IMR-90 (cell line): ENCODE results near the gene RGMA. TPM values are rescaled to one million over a fixed set of nuclear protein-coding genes. Genes with fewer than 3 reads are reported as not detected.

Experiments
- ATAC-seq: fragments of 200-7000 bp; cut with Tn5 transposase; 2 replicates; pipeline ENCODE4 v1.9.1; 2020; ENCODE audit warnings: low read depth, mild to moderate bottlenecking, moderate library complexity
- BruUV-seq: library from RNA; stranded (reverse); fragments of 400-500 nt; replicated peaks from 2 replicates; lab custom pipeline; 2021; lab: Mats Ljungman, UMichigan
- CTCF ChIA-PET: fragments of 300-600 bp; formaldehyde crosslinking; extraction: SDS; loops from one replicate; lab custom pipeline; 2021; ENCODE audit warnings: antibody characterized with exemption; lab: Yijun Ruan, JAX
- POLR2A ChIA-PET: fragments of 300-600 bp; sonication (Branson Sonifier 250); formaldehyde crosslinking; loops from one replicate; lab custom pipeline; 2022; ENCODE audit warnings: antibody characterized with exemption; ENCODE audit not compliant: unreplicated experiment; lab: Charles Lee
- DNase-seq: peaks from one replicate; pipeline ENCODE4 v3.0.0; 2013
- H2AFZ ChIP-seq: replicated peaks from 2 replicates; pipeline ENCODE3; 2013; ENCODE audit warnings: low read length, mild to moderate bottlenecking; ENCODE audit not compliant: poor library complexity
- H2AK5ac ChIP-seq: 2 replicates; pipeline ENCODE4 v1.6.1; 2013; ENCODE audit warnings: low read depth, low read length, inconsistent platforms
- H2AK9ac ChIP-seq: replicated peaks from 2 replicates; pipeline ENCODE3; 2013; ENCODE audit warnings: mild to moderate bottlenecking, low read depth, low read length, moderate library complexity; ENCODE audit not compliant: poor library complexity
- H2BK120ac ChIP-seq: 2 replicates; pipeline ENCODE4 v1.6.1; 2013; ENCODE audit warnings: low read depth, low read length, inconsistent platforms
- H2BK15ac ChIP-seq: 3 replicates; pipeline ENCODE4 v1.6.1; 2013; ENCODE audit warnings: low read depth, low read length, inconsistent platforms
- H2BK20ac ChIP-seq: 2 replicates; pipeline ENCODE4 v1.6.1; 2013; ENCODE audit warnings: low read depth, mild to moderate bottlenecking, inconsistent platforms, low read length, moderate library complexity
- H2BK5ac ChIP-seq: 2 replicates; pipeline ENCODE4 v1.6.1; 2013; ENCODE audit warnings: mild to moderate bottlenecking, low read depth, low read length, inconsistent platforms; ENCODE audit not compliant: poor library complexity, severe bottlenecking
- H3K14ac ChIP-seq: replicated peaks from 2 replicates; pipeline ENCODE4 v1.6.1; 2013; ENCODE audit warnings: low read depth, low read length, inconsistent platforms
- H3K18ac ChIP-seq: 2 replicates; pipeline ENCODE4 v1.6.1; 2013; ENCODE audit warnings: low read depth, low read length, control low read depth
- H3K23ac ChIP-seq: 2 replicates; pipeline ENCODE4 v1.6.1; 2013; ENCODE audit warnings: low read depth, low read length, inconsistent platforms
- H3K27ac ChIP-seq: 2 replicates; pipeline ENCODE4 v1.5.1; 2013; ENCODE audit warnings: mild to moderate bottlenecking, control low read depth, low read length; ENCODE audit not compliant: insufficient read depth
- H3K27me3 ChIP-seq: 2 replicates; pipeline ENCODE4 v1.6.1; 2013; ENCODE audit warnings: low read length; ENCODE audit not compliant: control insufficient read depth, insufficient read depth
- H3K36me3 ChIP-seq: 2 replicates; pipeline ENCODE4 v1.6.1; 2013; ENCODE audit warnings: low read length, mixed read lengths; ENCODE audit not compliant: control insufficient read depth, insufficient read depth
- H3K4ac ChIP-seq: 2 replicates; pipeline ENCODE4 v1.6.1; 2013; ENCODE audit warnings: low read depth, low read length, inconsistent platforms
- H3K4me1 ChIP-seq: 2 replicates; pipeline ENCODE4 v1.6.1; 2013; ENCODE audit warnings: low read length, mixed read lengths; ENCODE audit not compliant: control insufficient read depth, insufficient read depth
- H3K4me2 ChIP-seq: 2 replicates; pipeline ENCODE4 v1.6.1; 2013; ENCODE audit warnings: low read depth, mild to moderate bottlenecking, control low read depth, low read length, moderate library complexity
- H3K4me3 ChIP-seq: 2 replicates; pipeline ENCODE4 v1.5.1; 2013; ENCODE audit warnings: low read depth, mild to moderate bottlenecking, control low read depth, low read length, moderate library complexity; ENCODE audit not compliant: insufficient read depth
- H3K56ac ChIP-seq: 2 replicates; pipeline ENCODE4 v1.6.1; 2013; ENCODE audit warnings: low read length, inconsistent platforms; ENCODE audit not compliant: insufficient read depth; ENCODE audit errors: extremely low read depth
- H3K79me1 ChIP-seq, 2 experiments: 2 replicates each; pipeline ENCODE4 v1.6.1; 2013; ENCODE audit warnings: low read length in 2 of 2, inconsistent platforms in 1 of 2, low read depth in 1 of 2
- H3K9ac ChIP-seq: 2 replicates; pipeline ENCODE4 v1.6.1; 2013; ENCODE audit warnings: low read depth, low read length, control low read depth
- H3K9me1 ChIP-seq: 2 replicates; pipeline ENCODE4 v1.6.1; 2013; ENCODE audit warnings: low read length, inconsistent platforms; ENCODE audit not compliant: insufficient read depth
- H3K9me3 ChIP-seq: 2 replicates; pipeline ENCODE4 v1.6.1; 2013; ENCODE audit warnings: low read length; ENCODE audit not compliant: control insufficient read depth, insufficient read depth
- H4K20me1 ChIP-seq: 2 replicates; pipeline ENCODE4 v1.6.1; 2013; ENCODE audit warnings: low read length, inconsistent platforms; ENCODE audit not compliant: insufficient read depth
- H4K5ac ChIP-seq: 2 replicates; pipeline ENCODE4 v1.6.1; 2013; ENCODE audit warnings: mild to moderate bottlenecking, low read depth, low read length, control low read depth
- H4K8ac ChIP-seq, 2 experiments: 2 replicates each; pipeline ENCODE4 v1.6.1; 2013; ENCODE audit warnings: low read depth in 2 of 2, low read length in 2 of 2, control low read depth in 1 of 2, inconsistent platforms in 1 of 2
- H4K91ac ChIP-seq: 2 replicates; pipeline ENCODE4 v1.6.1; 2013; ENCODE audit warnings: low read depth, low read length, inconsistent platforms; ENCODE audit not compliant: insufficient read depth
- CHD1 ChIP-seq: IDR thresholded peaks from 2 replicates; pipeline ENCODE4 v1.6.1; 2012; ENCODE audit warnings: low read depth, low read length, improper control_type of control experiment
- FOS ChIP-seq: fragments of 150-350 bp; IDR thresholded peaks from 2 replicates; pipeline ENCODE4 v1.6.1; 2016; ENCODE audit warnings: low read depth, low read length
- MAFK ChIP-seq: IDR thresholded peaks from 2 replicates; pipeline ENCODE4 v1.6.1; 2012; ENCODE audit warnings: low read depth, low read length, improper control_type of control experiment
- MAZ ChIP-seq: IDR thresholded peaks from 2 replicates; pipeline ENCODE4 v1.6.1; 2012; ENCODE audit warnings: low read depth, mild to moderate bottlenecking, low read length, improper control_type of control experiment, moderate library complexity, borderline replicate concordance
- MXI1 ChIP-seq: IDR thresholded peaks from 2 replicates; pipeline ENCODE4 v1.6.1; 2012; ENCODE audit warnings: low read depth, mild to moderate bottlenecking, low read length, moderate library complexity, borderline replicate concordance
- NFE2L2 ChIP-seq: fragments of 150-350 bp; IDR thresholded peaks from 2 replicates; pipeline ENCODE4 v1.6.1; 2016; ENCODE audit warnings: low read depth, mild to moderate bottlenecking, low read length
- RAD21 ChIP-seq: IDR thresholded peaks from 2 replicates; pipeline ENCODE4 v1.6.1; 2012; ENCODE audit warnings: low read length, improper control_type of control experiment
- RCOR1 ChIP-seq: IDR thresholded peaks from 2 replicates; pipeline ENCODE4 v1.6.1; 2012; ENCODE audit warnings: mild to moderate bottlenecking, low read length, improper control_type of control experiment; ENCODE audit not compliant: insufficient replicate concordance
- SMC3 ChIP-seq: fragments of 150-350 bp; IDR thresholded peaks from 2 replicates; pipeline ENCODE4 v1.6.1; 2016; ENCODE audit warnings: low read depth, mild to moderate bottlenecking, antibody characterized with exemption, low read length, moderate library complexity
- WGBS, 2 experiments: methylation state at CpG; one replicate each; pipeline versions ENCODE4 v1.1.5 to v1.1.7; 2013; ENCODE audit warnings: missing lambda C conversion rate in 2 of 2; ENCODE audit not compliant: insufficient read length in 1 of 2; ENCODE audit errors: extremely low coverage in 2 of 2; 5-methylcytosine and 5-hydroxymethylcytosine counted together
- dilution Hi-C: fragments of 300-500 bp; cut with HindIII; formaldehyde crosslinking; loops from one replicate; pipeline ENCODE4 v1.14.3; 2018; ENCODE audit warnings: low sequenced_read_pairs; ENCODE audit not compliant: unreplicated experiment
- in situ Hi-C: fragments of 300-500 bp; cut with MboI; formaldehyde crosslinking; loops from 3 replicates; pipeline ENCODE4 v1.14.3; 2019; ENCODE audit warnings: low sequenced_read_pairs, inconsistent platforms, mixed read lengths
- intact Hi-C: fragments of 100-400 bp; cut with micrococcal nuclease; formaldehyde crosslinking; loops from 2 replicates; pipeline ENCODE4 v1.10.0; 2022
- polyA plus RNA-seq, 3 experiments: library from polyadenylated mRNA; depleted of rRNA; stranded (reverse); fragments of >200 nt; gene quantifications; 2 replicates each; pipeline ENCODE4 v1.2.3, GENCODE V29; 2012; ENCODE audit warnings: low replicate concordance in 1 of 3
- total RNA-seq: library from RNA; depleted of rRNA; stranded (reverse); fragments of >200 nt; gene quantifications from 2 replicates; pipeline ENCODE4 v1.2.3, GENCODE V29; 2012
- TF ChIP-seq, protein P1 (sequence below): fragments of 150-350 bp; IDR thresholded peaks from 2 replicates; pipeline ENCODE4 v1.6.1; 2017; ENCODE audit warnings: mild to moderate bottlenecking, antibody characterized with exemption, low read length, low read depth
- TF ChIP-seq, protein P2 (sequence below): conservative IDR thresholded peaks from 2 replicates; pipeline ENCODE4 v1.5.1; 2012; ENCODE audit warnings: mild to moderate bottlenecking, low read depth, low read length, improper control_type of control experiment

RGMA gene
- total and polyA plus RNA-seq, 2 of the 4 experiments (the other 2 are of a cell fraction) = 0.18 to 0.26 TPM

DNA sequence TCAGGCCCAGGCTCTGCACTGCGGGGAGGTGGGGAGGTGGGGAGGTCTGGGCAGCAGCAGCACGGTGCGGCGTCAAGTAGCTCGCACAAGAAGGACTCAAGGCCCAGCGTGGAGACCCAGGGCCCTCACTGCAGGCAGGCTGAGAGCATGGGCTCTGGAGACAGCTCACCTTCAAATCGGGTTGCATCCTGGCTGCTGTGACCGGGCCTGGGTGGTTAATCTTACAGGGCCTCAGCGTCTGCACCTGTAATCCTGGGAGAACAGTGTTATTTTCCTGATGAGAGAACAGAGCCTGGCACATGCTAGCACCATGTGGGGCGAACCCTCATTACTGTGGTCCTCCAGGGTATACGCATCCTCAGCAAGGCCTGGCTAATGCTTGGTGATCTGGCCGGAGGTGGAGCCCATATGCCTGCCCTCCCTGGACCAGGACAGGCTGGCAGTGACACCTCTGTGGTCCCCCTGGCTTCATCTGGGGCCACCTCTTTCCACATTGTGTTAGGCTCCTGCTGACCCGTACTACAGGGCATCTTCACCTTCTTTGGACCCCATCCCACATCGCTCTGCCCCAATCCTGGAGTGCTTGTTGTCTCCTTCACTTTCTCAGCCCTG is 55.5 kb downstream of the RGMA start:
- Histone ChIP-seq H3K36me3 (no peaks in the 10 kb centered on the region), H3K27ac (no peak overlapping the region), H2BK20ac (no peak overlapping the region), H3K9me1 (no peaks in the 10 kb centered on the region), H3K9me3 (no peaks in the 10 kb centered on the region), H3K4me2 (no peak overlapping the region), H2AFZ (no peak overlapping the region), H3K79me1 (no peaks in the 10 kb centered on the region; a peak in 1 of 4 replicates), H2BK5ac (no peak overlapping the region), H2AK9ac (no peak overlapping the region), H3K56ac (no peak overlapping the region), H4K5ac (no peak overlapping the region), H3K27me3 (peaks cover 2% of the 10 kb centered on the region; the same call in 1 of the 2 replicates), H3K4ac (no peak overlapping the region), H3K4me1 (peaks cover 13% of the 10 kb centered on the region), H2AK5ac (no peak overlapping the region), H4K8ac (no peak overlapping the region), H3K23ac (no peak overlapping the region), H3K9ac (no peak overlapping the region), H3K4me3 (no peak overlapping the region), H3K14ac (no peak overlapping the region), H2BK15ac (no peak overlapping the region), H3K18ac (no peak overlapping the region), H4K91ac (no peak overlapping the region), H4K20me1 (peaks cover 11% of the 10 kb centered on the region), H2BK120ac (no peak overlapping the region)
- no peak for DNase-seq
- intact Hi-C loops = loop anchor here (10.0 kb wide), 1 partner anchor 961 kb away; no protein-coding TSS in a partner anchor
- in situ Hi-C loops = loop anchor here (5.0 to 10.0 kb wide), 3 partner anchors 961 to 1291 kb away; no protein-coding TSS in a partner anchor
- 88% methylated on average over 8 of the region's 14 CpGs; no CpG with 5 or more reads in 1 of the 2 experiments for WGBS, 2 experiments
- TF ChIP-seq CHD1 = no peak
- no peak for TF ChIP-seq SMC3
- no peak for TF ChIP-seq MAZ
- no peak for TF ChIP-seq NFE2L2
- no peak for TF ChIP-seq MXI1
- no peak for TF ChIP-seq MAFK
- TF ChIP-seq, protein P1, sequence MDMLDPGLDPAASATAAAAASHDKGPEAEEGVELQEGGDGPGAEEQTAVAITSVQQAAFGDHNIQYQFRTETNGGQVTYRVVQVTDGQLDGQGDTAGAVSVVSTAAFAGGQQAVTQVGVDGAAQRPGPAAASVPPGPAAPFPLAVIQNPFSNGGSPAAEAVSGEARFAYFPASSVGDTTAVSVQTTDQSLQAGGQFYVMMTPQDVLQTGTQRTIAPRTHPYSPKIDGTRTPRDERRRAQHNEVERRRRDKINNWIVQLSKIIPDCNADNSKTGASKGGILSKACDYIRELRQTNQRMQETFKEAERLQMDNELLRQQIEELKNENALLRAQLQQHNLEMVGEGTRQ = no peak
- TF ChIP-seq, protein P2, sequence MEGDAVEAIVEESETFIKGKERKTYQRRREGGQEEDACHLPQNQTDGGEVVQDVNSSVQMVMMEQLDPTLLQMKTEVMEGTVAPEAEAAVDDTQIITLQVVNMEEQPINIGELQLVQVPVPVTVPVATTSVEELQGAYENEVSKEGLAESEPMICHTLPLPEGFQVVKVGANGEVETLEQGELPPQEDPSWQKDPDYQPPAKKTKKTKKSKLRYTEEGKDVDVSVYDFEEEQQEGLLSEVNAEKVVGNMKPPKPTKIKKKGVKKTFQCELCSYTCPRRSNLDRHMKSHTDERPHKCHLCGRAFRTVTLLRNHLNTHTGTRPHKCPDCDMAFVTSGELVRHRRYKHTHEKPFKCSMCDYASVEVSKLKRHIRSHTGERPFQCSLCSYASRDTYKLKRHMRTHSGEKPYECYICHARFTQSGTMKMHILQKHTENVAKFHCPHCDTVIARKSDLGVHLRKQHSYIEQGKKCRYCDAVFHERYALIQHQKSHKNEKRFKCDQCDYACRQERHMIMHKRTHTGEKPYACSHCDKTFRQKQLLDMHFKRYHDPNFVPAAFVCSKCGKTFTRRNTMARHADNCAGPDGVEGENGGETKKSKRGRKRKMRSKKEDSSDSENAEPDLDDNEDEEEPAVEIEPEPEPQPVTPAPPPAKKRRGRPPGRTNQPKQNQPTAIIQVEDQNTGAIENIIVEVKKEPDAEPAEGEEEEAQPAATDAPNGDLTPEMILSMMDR = no peak
- no peak for TF ChIP-seq FOS
- no peak for TF ChIP-seq RCOR1
- TF ChIP-seq RAD21 = no peak
- dilution Hi-C loops = no loop called here
- BruUV-seq = no TSS peak
- POLR2A ChIA-PET = no interaction called here
- no peak for ATAC-seq
- CTCF ChIA-PET = interaction anchor here (0.9 kb wide), 1 partner anchor 1087 kb away, joined by 3 read pairs; no protein-coding TSS in a partner anchor
